SK-N-SH treated with all-trans-retinoic acid at 6 μM for 48 hours (cell line): Measurements from ENCODE around the gene KRTAP10-2.

ENCODE experiments used
- ATAC-seq: fragments of 200-7000 bp; cut with Tn5 transposase; 3 replicates; pipeline ENCODE4 v1.9.1; 2020; ENCODE audit warnings: mild to moderate bottlenecking, moderate library complexity
- ARNTL ChIP-seq: fragments of 450-650 bp; formaldehyde crosslinking; IDR thresholded peaks from 2 replicates; pipeline ENCODE4 v1.5.0; 2020; ENCODE audit warnings: low read depth, mild to moderate bottlenecking, moderate library complexity, borderline replicate concordance
- BACH2 ChIP-seq: fragments of 250-450 bp; sonication (Bioruptor Pico); IDR thresholded peaks from 2 replicates; pipeline ENCODE4 v1.9.0; 2021; ENCODE audit warnings: mild to moderate bottlenecking, borderline replicate concordance
- CREB5 ChIP-seq: fragments of 250-450 bp; sonication (Bioruptor Pico); IDR thresholded peaks from 2 replicates; pipeline ENCODE4 v1.5.1; 2020; ENCODE audit warnings: low read depth, mild to moderate bottlenecking, moderate library complexity
- CSDC2 ChIP-seq: fragments of 250-450 bp; sonication (Bioruptor Pico); IDR thresholded peaks from 2 replicates; pipeline ENCODE4 v1.5.0; 2020; ENCODE audit warnings: mild to moderate bottlenecking, moderate library complexity
- CSRNP3 ChIP-seq: fragments of 250-450 bp; sonication (Bioruptor Pico); IDR thresholded peaks from 2 replicates; pipeline ENCODE4 v1.5.1; 2021; ENCODE audit warnings: mild to moderate bottlenecking, moderate library complexity
- ESRRG ChIP-seq: fragments of 250-450 bp; sonication (Bioruptor Pico); IDR thresholded peaks from 2 replicates; pipeline ENCODE4 v1.6.1; 2021; ENCODE audit warnings: mild to moderate bottlenecking
- ISL1 ChIP-seq: fragments of 250-450 bp; sonication (Bioruptor Pico); IDR thresholded peaks from 2 replicates; pipeline ENCODE4 v2.1.2; 2022; ENCODE audit warnings: mild to moderate bottlenecking, moderate library complexity
- OSR1 ChIP-seq: fragments of 250-450 bp; sonication (Bioruptor Pico); IDR thresholded peaks from 2 replicates; pipeline ENCODE4 v1.8.0; 2022; ENCODE audit warnings: moderate library complexity, mild to moderate bottlenecking, inconsistent platforms
- PATZ1 ChIP-seq: fragments of 250-450 bp; sonication (Bioruptor Pico); IDR thresholded peaks from 2 replicates; pipeline ENCODE4 v1.8.0; 2020; ENCODE audit warnings: mild to moderate bottlenecking, moderate library complexity, borderline replicate concordance
- POU6F1 ChIP-seq: fragments of 250-450 bp; sonication (Bioruptor Pico); IDR thresholded peaks from 2 replicates; pipeline ENCODE4 v1.8.0; 2021; ENCODE audit warnings: low read depth, mild to moderate bottlenecking, moderate library complexity, borderline replicate concordance
- PPARA ChIP-seq: fragments of 250-450 bp; sonication (Bioruptor Pico); IDR thresholded peaks from 2 replicates; pipeline ENCODE4 v1.5.0; 2020; ENCODE audit warnings: mild to moderate bottlenecking, borderline replicate concordance
- RARB ChIP-seq: fragments of 250-450 bp; sonication (Bioruptor Pico); IDR thresholded peaks from 2 replicates; pipeline ENCODE4 v1.8.0; 2021; ENCODE audit warnings: mild to moderate bottlenecking, moderate library complexity
- SNAI2 ChIP-seq: fragments of 250-450 bp; sonication (Bioruptor Pico); IDR thresholded peaks from 2 replicates; pipeline ENCODE4 v1.5.0; 2020; ENCODE audit warnings: mild to moderate bottlenecking, moderate library complexity
- TOX ChIP-seq: fragments of 250-450 bp; sonication (Bioruptor Pico); IDR thresholded peaks from 2 replicates; pipeline ENCODE4 v1.8.0; 2021; ENCODE audit warnings: mild to moderate bottlenecking, moderate library complexity, borderline replicate concordance
- TSHZ2 ChIP-seq: fragments of 250-450 bp; sonication (Bioruptor Pico); IDR thresholded peaks from 2 replicates; pipeline ENCODE4 v1.5.0; 2020; ENCODE audit warnings: mild to moderate bottlenecking, moderate library complexity
- ZFP3 ChIP-seq: fragments of 250-450 bp; sonication (Bioruptor Pico); IDR thresholded peaks from 2 replicates; pipeline ENCODE4 v1.5.0; 2020; ENCODE audit warnings: mild to moderate bottlenecking, moderate library complexity
- ZFP30 ChIP-seq: fragments of 450-650 bp; formaldehyde crosslinking; IDR thresholded peaks from 2 replicates; pipeline ENCODE4 v1.5.0; 2022; ENCODE audit warnings: mild to moderate bottlenecking, moderate library complexity
- ZNF565 ChIP-seq: fragments of 450-650 bp; formaldehyde crosslinking; conservative IDR thresholded peaks from 2 replicates; pipeline ENCODE4 v1.5.0; 2020; ENCODE audit warnings: low read depth, mild to moderate bottlenecking, moderate library complexity
- ZNF70 ChIP-seq: fragments of 450-650 bp; formaldehyde crosslinking; IDR thresholded peaks from 2 replicates; pipeline ENCODE4 v1.5.0; 2020; ENCODE audit warnings: mild to moderate bottlenecking, moderate library complexity
- ZNF8 ChIP-seq: fragments of 450-650 bp; formaldehyde crosslinking; IDR thresholded peaks from 2 replicates; pipeline ENCODE4 v1.5.0; 2020; ENCODE audit warnings: mild to moderate bottlenecking, moderate library complexity

The KRTAP10-2 gene

GRCh38 chr21:44579833-44580144 is 28.5 kb upstream of the KRTAP10-2 start:
- TF ChIP-seq OSR1 (CRISPR knock-in tag) (no peak), ZFP3 (CRISPR knock-in tag) (no peak)

GRCh38 chr21:44579056-44579832 is 27.9 kb upstream of the KRTAP10-2 start:
- TF ChIP-seq TOX (CRISPR knock-in tag) (no peak), ZNF70 (CRISPR knock-in tag) (no peak), ZNF8 (CRISPR knock-in tag) (no peak), TSHZ2 (CRISPR knock-in tag) (no peak), ZFP3 (CRISPR knock-in tag) (no peak), SNAI2 (no peak), PATZ1 (no peak), ZFP30 (CRISPR knock-in tag) (no peak), POU6F1 (CRISPR knock-in tag) (no peak), BACH2 (CRISPR knock-in tag) (no peak), ARNTL (CRISPR knock-in tag) (no peak), PPARA (CRISPR knock-in tag) (no peak), ZNF565 (CRISPR knock-in tag) (no peak)
- ATAC-seq = no peak

More at GRCh38 chr21:44579833-44580144, 28.5 kb upstream of the KRTAP10-2 start:
- ATAC-seq = no peak

- no peak for ATAC-seq
- TF ChIP-seq ESRRG (CRISPR knock-in tag) (no peak), POU6F1 (CRISPR knock-in tag) (no peak), RARB (CRISPR knock-in tag) (no peak), PATZ1 (no peak), ZNF565 (CRISPR knock-in tag) (no peak), CSDC2 (no peak), ISL1 (CRISPR knock-in tag) (no peak), ZFP3 (CRISPR knock-in tag) (no peak), BACH2 (CRISPR knock-in tag) (no peak), CREB5 (CRISPR knock-in tag) (no peak), CSRNP3 (CRISPR knock-in tag) (no peak), ARNTL (CRISPR knock-in tag) (no peak), ZNF8 (CRISPR knock-in tag) (no peak), OSR1 (CRISPR knock-in tag) (no peak)
- TF ChIP-seq, all 23 proteins: peak for 0
Measured at GRCh38 chr21:44578371-44579055, 27.2 kb upstream of the KRTAP10-2 start.
